Fibroblast of lung (primary cell): ENCODE results near the gene LRMDA. TPM values are rescaled to one million over a fixed set of nuclear protein-coding genes. Genes with fewer than 3 reads are reported as not detected.

ENCODE experiments used
- DNase-seq, 2 donors: peaks; one replicate each; pipeline versions ENCODE4 v3.0.0 to v3.0.0-alpha.2; 2010; ENCODE audit warnings: low read depth in 2 of 2
- H2AFZ ChIP-seq: 2 replicates; pipeline ENCODE4 v1.5.1; 2012; ENCODE audit warnings: low read length, control low read depth, inconsistent platforms
- H3K27ac ChIP-seq: 2 replicates; pipeline ENCODE4 v1.5.1; 2011; ENCODE audit warnings: low read length, control low read depth; ENCODE audit not compliant: insufficient read depth
- H3K27me3 ChIP-seq: 2 replicates; pipeline ENCODE4 v1.5.1; 2011; ENCODE audit warnings: mild to moderate bottlenecking, low read length; ENCODE audit not compliant: control insufficient read depth, insufficient read depth
- H3K36me3 ChIP-seq: 2 replicates; pipeline ENCODE4 v1.5.1; 2011; ENCODE audit warnings: low read length; ENCODE audit not compliant: control insufficient read depth, insufficient read depth
- H3K4me1 ChIP-seq: 2 replicates; pipeline ENCODE4 v1.5.1; 2011; ENCODE audit warnings: low read length; ENCODE audit not compliant: control insufficient read depth, insufficient read depth; ENCODE audit errors: extremely low read depth
- H3K4me2 ChIP-seq: 2 replicates; pipeline ENCODE4 v1.5.1; 2011; ENCODE audit warnings: low read length, control low read depth; ENCODE audit not compliant: insufficient read depth; ENCODE audit errors: extremely low read depth
- H3K4me3 ChIP-seq, 4 experiments: fragments of 200-600 bp in 1 of 4; sonication (generic) in 1 of 4; replicated peaks in 1 of 4; 2 replicates each; pipeline ENCODE4 v1.5.1; 2011 to 2016; ENCODE audit warnings: low read length in 4 of 4, low read depth in 3 of 4, mild to moderate bottlenecking in 3 of 4, control low read depth in 2 of 4, inconsistent platforms in 1 of 4, mixed read lengths in 1 of 4; ENCODE audit not compliant: insufficient read depth in 1 of 4; ENCODE audit errors: control extremely low read depth in 1 of 4
- H3K79me2 ChIP-seq: 2 replicates; pipeline ENCODE4 v1.5.1; 2012; ENCODE audit warnings: mild to moderate bottlenecking, low read length, inconsistent platforms; ENCODE audit not compliant: control insufficient read depth, insufficient read depth
- H3K9ac ChIP-seq: 2 replicates; pipeline ENCODE4 v1.5.1; 2011; ENCODE audit warnings: mild to moderate bottlenecking, low read length, control low read depth; ENCODE audit not compliant: insufficient read depth
- H3K9me3 ChIP-seq: 2 replicates; pipeline ENCODE4 v1.5.1; 2012; ENCODE audit warnings: low read depth, low read length; ENCODE audit not compliant: control insufficient read depth, insufficient read depth
- H4K20me1 ChIP-seq: 2 replicates; pipeline ENCODE4 v1.5.1; 2011; ENCODE audit warnings: low read length; ENCODE audit not compliant: control insufficient read depth, insufficient read depth; ENCODE audit errors: extremely low read depth
- CTCF ChIP-seq, 2 donors: IDR thresholded peaks in 1 of 2; conservative IDR thresholded peaks in 1 of 2; 1 replicate in 1 of 2; 2 replicates in 1 of 2; pipeline ENCODE4 v1.5.1; 2011 to 2012; ENCODE audit warnings: low read length in 2 of 2, control low read depth in 1 of 2, inconsistent platforms in 1 of 2, low read depth in 1 of 2, mild to moderate bottlenecking in 1 of 2
- EZH2 ChIP-seq: IDR thresholded peaks from 2 replicates; pipeline ENCODE4 v1.5.1; 2012; ENCODE audit warnings: low read length, control low read depth, mild to moderate bottlenecking; ENCODE audit errors: missing control alignments
- polyA plus RNA-seq, 2 donors: library from polyadenylated mRNA; depleted of rRNA in 1 of 2; stranded (reverse) in 1 of 2; unstranded in 1 of 2; fragments of >200 nt; gene quantifications; 2 replicates each; pipeline ENCODE4 v1.2.1, GENCODE V29; 2011 to 2012; ENCODE audit warnings: missing spikeins in 1 of 2
- total RNA-seq: library from RNA; depleted of rRNA; stranded (reverse); fragments of >200 nt; gene quantifications from 2 replicates; pipeline ENCODE4 v1.2.1, GENCODE V29; 2014

LRMDA gene
- total and polyA plus RNA-seq, 2 donors (not counting 1 experiment from before 2014, with no cell fraction given), result 1.7 to 2.0 TPM

- Histone ChIP-seq H3K4me3 (no peak overlapping the region), H3K36me3 (no peaks in the 10 kb centered on the region), H3K27ac (no peak overlapping the region), H3K79me2 (no peaks in the 10 kb centered on the region), H3K4me2 (no peak overlapping the region), H3K4me1 (no peaks in the 10 kb centered on the region), H3K9ac (no peak overlapping the region), H3K9me3 (no peaks in the 10 kb centered on the region), H2AFZ (no peak overlapping the region), H3K27me3 (no peaks in the 10 kb centered on the region), H4K20me1 (no peaks in the 10 kb centered on the region)
- TF ChIP-seq EZH2 (no peak), CTCF (conservative IDR thresholded peaks at IDR 0.05 in 1 of 2, IDR thresholded peaks at IDR 0.05 in 1 of 2; ENCODE audit: low read depth in 1 of 2, low read length in 2 of 2) (no peak)
- no peak for DNase-seq
Observed at GRCh38 chr10:76130892-76131291, 699.5 kb downstream of the LRMDA start.

- H3K4me3 ChIP-seq, result no peak overlapping the region
- H3K79me2 ChIP-seq, result no peaks in the 10 kb centered on the region
- no peaks in the 10 kb centered on the region for H3K4me1 ChIP-seq
- H3K36me3 ChIP-seq, result no peaks in the 10 kb centered on the region
- H3K9me3 ChIP-seq, result no peaks in the 10 kb centered on the region
- no peak overlapping the region for H3K4me2 ChIP-seq
- H3K27me3 ChIP-seq, result no peaks in the 10 kb centered on the region
- no peak for DNase-seq
- no peak overlapping the region for H3K27ac ChIP-seq
- TF ChIP-seq EZH2 (no peak), CTCF (conservative IDR thresholded peaks at IDR 0.05 in 1 of 2, IDR thresholded peaks at IDR 0.05 in 1 of 2; ENCODE audit: low read depth in 1 of 2, low read length in 2 of 2) (no peak)
- no peaks in the 10 kb centered on the region for H4K20me1 ChIP-seq
- H2AFZ ChIP-seq, result no peak overlapping the region
- H3K9ac ChIP-seq, result no peak overlapping the region
Observed at GRCh38 chr10:76133597-76134255, 702.3 kb downstream of the LRMDA start.

GRCh38 chr10:76136961-76137360, 705.5 kb downstream of the LRMDA start:
- H3K27ac ChIP-seq, result no peak overlapping the region
- TF ChIP-seq CTCF (conservative IDR thresholded peaks at IDR 0.05 in 1 of 2, IDR thresholded peaks at IDR 0.05 in 1 of 2; ENCODE audit: low read depth in 1 of 2, low read length in 2 of 2), result no peak
- no peak for TF ChIP-seq EZH2
- H3K9ac ChIP-seq, result no peak overlapping the region
- H3K4me1 ChIP-seq, result no peaks in the 10 kb centered on the region
- no peak overlapping the region for H3K4me3 ChIP-seq
- no peak for DNase-seq
- H3K9me3 ChIP-seq, result no peaks in the 10 kb centered on the region
- no peaks in the 10 kb centered on the region for H4K20me1 ChIP-seq
- no peak overlapping the region for H2AFZ ChIP-seq
- no peak overlapping the region for H3K4me2 ChIP-seq
- H3K79me2 ChIP-seq, result no peaks in the 10 kb centered on the region
- H3K36me3 ChIP-seq, result no peaks in the 10 kb centered on the region
- H3K27me3 ChIP-seq, result no peaks in the 10 kb centered on the region
